ENCODE measurements around the gene RBCK1. TPM values are rescaled to one million over a fixed set of nuclear protein-coding genes. Genes with fewer than 3 reads are reported as not detected.

Gene RBCK1
- total and polyA plus RNA-seq, 7 donors, result 34.1 to 52.5 (median 43.1) TPM

- Histone ChIP-seq H3K4me1 (peaks cover 26% of the 10 kb centered on the region), H3K27ac (no peak overlapping the region), H3K27me3 (ENCODE audit: insufficient read depth in 3 of 3, low read length in 2 of 3) (no peaks in the 10 kb centered on the region), H3K9me3 (no peaks in the 10 kb centered on the region), H3K36me3 (ENCODE audit: insufficient read depth in 1 of 2, low read depth in 1 of 2) (peaks cover 7 to 65% of the 10 kb centered on the region in 2 donors), H3K4me3 (no peak overlapping the region)
- intact Hi-C loops (cut with DNase I), result no loop called here
- ATAC-seq (peak in 1 of 4 donors; percentile 10), DNase-seq (no peak)
- TF ChIP-seq CTCF (IDR thresholded peaks at IDR 0.05), result no peak
- WGBS, 3 donors, result 93 to 94% (median 94%) methylated on average over 30 to 32 of the region's 32 CpGs
Observed at GRCh38 chr20:419556-420165, 11.6 kb downstream of the RBCK1 start.

GRCh38 chr20:420166-420620, 12.1 kb downstream of the RBCK1 start:
- WGBS, 3 donors, result 92 to 95% (median 94%) methylated on average over 18 to 20 of the region's 20 CpGs
- no peak for TF ChIP-seq CTCF (IDR thresholded peaks at IDR 0.05)
- H3K4me1 ChIP-seq, result peaks cover 26% of the 10 kb centered on the region
- DNase-seq (no peak), ATAC-seq (no peak)
- H3K27me3 ChIP-seq (ENCODE audit: insufficient read depth in 3 of 3, low read length in 2 of 3), result no peaks in the 10 kb centered on the region
- no peak overlapping the region for H3K4me3 ChIP-seq
- peaks cover 7 to 66% of the 10 kb centered on the region in 2 donors for H3K36me3 ChIP-seq (ENCODE audit: insufficient read depth in 1 of 2, low read depth in 1 of 2)
- intact Hi-C loops (cut with DNase I), result no loop called here
- H3K9me3 ChIP-seq, result no peaks in the 10 kb centered on the region
- no peak overlapping the region for H3K27ac ChIP-seq

- Histone ChIP-seq H3K9me3 (no peaks in the 10 kb centered on the region), H3K4me1 (peaks cover 19% of the 10 kb centered on the region), H3K4me3 (no peak overlapping the region), H3K27me3 (ENCODE audit: insufficient read depth in 3 of 3, low read length in 2 of 3) (no peaks in the 10 kb centered on the region), H3K27ac (no peak overlapping the region), H3K36me3 (ENCODE audit: insufficient read depth in 1 of 2, low read depth in 1 of 2) (peaks cover 7 to 67% of the 10 kb centered on the region in 2 donors)
- no peak for ATAC-seq
- no peak for TF ChIP-seq CTCF (IDR thresholded peaks at IDR 0.05)
- 89 to 93% (median 91%) methylated on average over 45 to 49 of the region's 49 CpGs for WGBS, 3 donors
- DNase-seq, result no peak
- intact Hi-C loops (cut with DNase I), result no loop called here
Observed at GRCh38 chr20:420721-421574, 12.8 kb downstream of the RBCK1 start.

GRCh38 chr20:421685-422250, 13.7 kb downstream of the RBCK1 start:
- Histone ChIP-seq H3K9me3 (no peaks in the 10 kb centered on the region), H3K27me3 (ENCODE audit: insufficient read depth in 3 of 3, low read length in 2 of 3) (no peaks in the 10 kb centered on the region), H3K4me1 (peaks cover 13% of the 10 kb centered on the region), H3K36me3 (ENCODE audit: insufficient read depth in 1 of 2, low read depth in 1 of 2) (peaks cover 7 to 72% of the 10 kb centered on the region in 2 donors), H3K27ac (no peak overlapping the region), H3K4me3 (no peak overlapping the region)
- TF ChIP-seq CTCF (IDR thresholded peaks at IDR 0.05), result no peak
- ATAC-seq, result no peak
- intact Hi-C loops (cut with DNase I), result no loop called here
- 97 to 99% (median 97%) methylated on average over 8 of the region's 8 CpGs for WGBS, 3 donors
- no peak for DNase-seq
